ENCODE measurements around the gene CHST15.

CHST15 gene

GRCh38 chr10:124092860-124093773 is at the start of gene CHST15:
Gene CHST15 (minus strand): TSS chr10:124093598. CDS start chr10:124046212, 47,386 bp downstream.
- no peak within 1 kb of the TSS for H3K27ac ChIP-seq (ENCODE audit: low read length)
- no peaks in the 10 kb centered on the region for H3K9me3 ChIP-seq (ENCODE audit: control insufficient read depth, insufficient read depth, low read length)
- no peaks in the 10 kb centered on the region; the same call in 1 of the 2 replicates for H3K4me1 ChIP-seq (ENCODE audit: control insufficient read depth, insufficient read depth, low read length)
- no peak for DNase-seq (ENCODE audit: low read depth, low spot score)
- H3K36me3 ChIP-seq (ENCODE audit: control insufficient read depth, insufficient read depth, low read length) = no peaks in the 10 kb centered on the region
- H3K27me3 ChIP-seq (ENCODE audit: control insufficient read depth, insufficient read depth, low read length) = peaks cover 8% of the 10 kb centered on the region; the same call in 1 of the 2 replicates
- no CpG with 5 or more reads among the region's 106 CpGs for WGBS (ENCODE audit: insufficient coverage, insufficient read length)
- H3K4me3 ChIP-seq (ENCODE audit: low read length) = peak within 1 kb of the TSS; percentile 56

- no peak for DNase-seq (ENCODE audit: low read depth, low spot score)
- no peak overlapping the region for H3K27ac ChIP-seq (ENCODE audit: low read length)
- no peaks in the 10 kb centered on the region for H3K27me3 ChIP-seq (ENCODE audit: control insufficient read depth, insufficient read depth, low read length)
- WGBS (ENCODE audit: insufficient coverage, insufficient read length) = no CpG with 5 or more reads among the region's 6 CpGs
- H3K4me3 ChIP-seq (ENCODE audit: low read length) = no peak overlapping the region
- H3K4me1 ChIP-seq (ENCODE audit: control insufficient read depth, insufficient read depth, low read length) = no peaks in the 10 kb centered on the region
- no peaks in the 10 kb centered on the region for H3K9me3 ChIP-seq (ENCODE audit: control insufficient read depth, insufficient read depth, low read length)
- H3K36me3 ChIP-seq (ENCODE audit: control insufficient read depth, insufficient read depth, low read length) = no peaks in the 10 kb centered on the region
These were observed 49.6 kb upstream of the CHST15 start for GRCh38 chr10:124142960-124143359.

DNA sequence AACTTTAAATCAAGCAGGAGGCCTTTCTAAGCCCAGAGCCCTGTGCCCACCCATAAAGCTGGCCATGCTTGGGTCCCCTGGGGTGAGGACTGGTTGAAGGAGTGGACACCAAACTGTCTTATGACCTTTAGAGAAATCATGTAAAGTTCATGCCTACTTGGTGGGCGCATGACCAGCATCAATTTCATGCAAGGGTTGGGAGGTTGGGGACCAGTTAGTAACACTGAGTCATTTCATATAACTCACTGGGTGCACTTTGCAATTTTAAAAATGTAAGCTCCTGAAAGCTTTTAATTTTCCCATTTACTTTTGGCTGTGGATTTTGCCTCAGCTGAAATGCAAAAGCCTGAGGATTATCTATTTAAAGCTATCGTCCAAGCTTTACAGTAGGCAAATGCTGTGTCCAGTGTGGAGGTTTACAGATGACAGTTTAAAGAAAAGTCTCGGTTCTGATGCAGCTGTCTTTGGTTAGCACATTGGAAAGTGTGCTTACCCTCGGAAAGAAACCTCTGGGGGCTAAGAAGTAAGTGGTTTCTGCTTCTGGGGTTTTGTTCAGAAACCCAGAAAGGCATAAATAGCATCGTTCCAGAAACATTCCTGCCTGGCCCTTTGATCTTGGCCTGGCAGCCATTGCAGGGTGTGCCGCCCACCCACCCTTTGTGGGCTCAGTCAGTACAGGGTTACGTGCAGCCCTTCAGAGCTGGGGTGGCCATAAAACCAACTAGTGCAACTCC is 48.8 kb upstream of the CHST15 start:
- no peak overlapping the region for H3K27ac ChIP-seq (ENCODE audit: low read length)
- WGBS (ENCODE audit: insufficient coverage, insufficient read length) = no CpG with 5 or more reads among the region's 7 CpGs

GRCh38 chr10:124138883-124139348 is 45.5 kb upstream of the CHST15 start:
- DNase-seq (ENCODE audit: low read depth, low spot score) = no peak
- no CpG with 5 or more reads among the region's 6 CpGs for WGBS (ENCODE audit: insufficient coverage, insufficient read length)
- no peaks in the 10 kb centered on the region for H3K36me3 ChIP-seq (ENCODE audit: control insufficient read depth, insufficient read depth, low read length)
- H3K4me3 ChIP-seq (ENCODE audit: low read length) = no peak overlapping the region
- H3K9me3 ChIP-seq (ENCODE audit: control insufficient read depth, insufficient read depth, low read length) = no peaks in the 10 kb centered on the region
- H3K27ac ChIP-seq (ENCODE audit: low read length) = no peak overlapping the region
- no peaks in the 10 kb centered on the region for H3K4me1 ChIP-seq (ENCODE audit: control insufficient read depth, insufficient read depth, low read length)
- no peaks in the 10 kb centered on the region for H3K27me3 ChIP-seq (ENCODE audit: control insufficient read depth, insufficient read depth, low read length)

More for the DNA sequence above, 48.8 kb upstream of the CHST15 start:
- Histone ChIP-seq H3K4me1 (ENCODE audit: control insufficient read depth, insufficient read depth, low read length) (no peaks in the 10 kb centered on the region), H3K9me3 (ENCODE audit: control insufficient read depth, insufficient read depth, low read length) (no peaks in the 10 kb centered on the region), H3K36me3 (ENCODE audit: control insufficient read depth, insufficient read depth, low read length) (no peaks in the 10 kb centered on the region), H3K27me3 (ENCODE audit: control insufficient read depth, insufficient read depth, low read length) (no peaks in the 10 kb centered on the region), H3K4me3 (ENCODE audit: low read length) (no peak overlapping the region)
- DNase-seq (ENCODE audit: low read depth, low spot score) = no peak

- no CpG with 5 or more reads among the region's 3 CpGs for WGBS (ENCODE audit: insufficient coverage, insufficient read length)
- DNase-seq (ENCODE audit: low read depth, low spot score) = no peak
- Histone ChIP-seq H3K4me1 (ENCODE audit: control insufficient read depth, insufficient read depth, low read length) (no peaks in the 10 kb centered on the region), H3K27me3 (ENCODE audit: control insufficient read depth, insufficient read depth, low read length) (no peaks in the 10 kb centered on the region), H3K36me3 (ENCODE audit: control insufficient read depth, insufficient read depth, low read length) (no peaks in the 10 kb centered on the region), H3K4me3 (ENCODE audit: low read length) (no peak overlapping the region), H3K9me3 (ENCODE audit: control insufficient read depth, insufficient read depth, low read length) (no peaks in the 10 kb centered on the region), H3K27ac (ENCODE audit: low read length) (no peak overlapping the region)
These were observed 44.9 kb upstream of the CHST15 start for GRCh38 chr10:124138195-124138882.

GRCh38 chr10:124134251-124134893 is 41.0 kb upstream of the CHST15 start:
- Histone ChIP-seq H3K4me3 (ENCODE audit: low read length) (no peak overlapping the region), H3K27me3 (ENCODE audit: control insufficient read depth, insufficient read depth, low read length) (no peaks in the 10 kb centered on the region), H3K36me3 (ENCODE audit: control insufficient read depth, insufficient read depth, low read length) (no peaks in the 10 kb centered on the region), H3K4me1 (ENCODE audit: control insufficient read depth, insufficient read depth, low read length) (no peaks in the 10 kb centered on the region), H3K27ac (ENCODE audit: low read length) (no peak overlapping the region), H3K9me3 (ENCODE audit: control insufficient read depth, insufficient read depth, low read length) (no peaks in the 10 kb centered on the region)
- no peak for DNase-seq (ENCODE audit: low read depth, low spot score)
- WGBS (ENCODE audit: insufficient coverage, insufficient read length) = no CpG with 5 or more reads among the region's 9 CpGs

- H3K36me3 ChIP-seq (ENCODE audit: control insufficient read depth, insufficient read depth, low read length) = no peaks in the 10 kb centered on the region
- no peak overlapping the region for H3K27ac ChIP-seq (ENCODE audit: low read length)
- no peaks in the 10 kb centered on the region for H3K27me3 ChIP-seq (ENCODE audit: control insufficient read depth, insufficient read depth, low read length)
- no peak overlapping the region for H3K4me3 ChIP-seq (ENCODE audit: low read length)
- H3K4me1 ChIP-seq (ENCODE audit: control insufficient read depth, insufficient read depth, low read length) = no peaks in the 10 kb centered on the region; the same call in 1 of the 2 replicates
- no peak for DNase-seq (ENCODE audit: low read depth, low spot score)
- H3K9me3 ChIP-seq (ENCODE audit: control insufficient read depth, insufficient read depth, low read length) = no peaks in the 10 kb centered on the region
- WGBS (ENCODE audit: insufficient coverage, insufficient read length) = no CpG with 5 or more reads among the region's 5 CpGs
These were observed 39.5 kb upstream of the CHST15 start for GRCh38 chr10:124132876-124133275.

- Histone ChIP-seq H3K9me3 (ENCODE audit: control insufficient read depth, insufficient read depth, low read length) (no peaks in the 10 kb centered on the region), H3K27me3 (ENCODE audit: control insufficient read depth, insufficient read depth, low read length) (no peaks in the 10 kb centered on the region), H3K36me3 (ENCODE audit: control insufficient read depth, insufficient read depth, low read length) (no peaks in the 10 kb centered on the region), H3K4me3 (ENCODE audit: low read length) (no peak overlapping the region), H3K4me1 (ENCODE audit: control insufficient read depth, insufficient read depth, low read length) (no peaks in the 10 kb centered on the region; the same call in 1 of the 2 replicates), H3K27ac (ENCODE audit: low read length) (no peak overlapping the region)
- no CpG with 5 or more reads among the region's 5 CpGs for WGBS (ENCODE audit: insufficient coverage, insufficient read length)
- DNase-seq (ENCODE audit: low read depth, low spot score) = no peak
These were observed 38.9 kb upstream of the CHST15 start for GRCh38 chr10:124132306-124132705.

DNA sequence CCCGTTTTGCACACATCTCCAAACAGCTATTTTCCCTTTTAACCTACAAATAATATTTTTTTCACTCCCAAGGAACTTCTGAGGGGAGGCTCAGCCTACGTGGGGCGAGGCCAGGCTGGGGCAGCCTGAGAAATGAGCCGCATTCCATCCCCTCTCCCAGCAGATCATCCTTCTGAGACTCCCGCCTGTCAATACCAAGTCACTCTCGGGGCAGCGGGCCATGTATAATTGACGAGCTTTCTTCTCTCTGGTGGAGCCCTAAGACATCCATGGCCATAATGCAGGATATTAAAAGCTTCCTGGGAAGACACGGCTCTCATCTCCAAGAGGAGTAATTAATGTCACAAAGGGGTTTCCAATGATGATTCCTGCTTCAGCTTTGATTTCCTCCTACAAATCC is 37.8 kb upstream of the CHST15 start:
- 100% methylated on average over 1 of the region's 9 CpGs for WGBS (ENCODE audit: insufficient coverage, insufficient read length)
- no peaks in the 10 kb centered on the region for H3K36me3 ChIP-seq (ENCODE audit: control insufficient read depth, insufficient read depth, low read length)
- no peaks in the 10 kb centered on the region; the same call in 1 of the 2 replicates for H3K4me1 ChIP-seq (ENCODE audit: control insufficient read depth, insufficient read depth, low read length)
- H3K4me3 ChIP-seq (ENCODE audit: low read length) = no peak overlapping the region
- no peak overlapping the region for H3K27ac ChIP-seq (ENCODE audit: low read length)
- H3K27me3 ChIP-seq (ENCODE audit: control insufficient read depth, insufficient read depth, low read length) = no peaks in the 10 kb centered on the region
- H3K9me3 ChIP-seq (ENCODE audit: control insufficient read depth, insufficient read depth, low read length) = no peaks in the 10 kb centered on the region
- DNase-seq (ENCODE audit: low read depth, low spot score) = no peak

Measured in iPS DF 6.9 (cell line).